ENCODE results near the gene C1QTNF3. TPM values are rescaled to one million over a fixed set of nuclear protein-coding genes. Genes with fewer than 3 reads are reported as not detected.

C1QTNF3 gene
- total RNA-seq, 1 donor from 2014 or later: 9.8 TPM

- peaks cover 10% of the 10 kb centered on the region for H3K36me3 Mint-ChIP-seq
- H3K27me3 Mint-ChIP-seq (ENCODE audit: low read depth): no peaks in the 10 kb centered on the region
- DNase-seq (ENCODE audit: low spot score in 2 of 2, unreplicated experiment in 2 of 2): no peak
- H3K9me3 Mint-ChIP-seq: no peaks in the 10 kb centered on the region
- H3K4me1 Mint-ChIP-seq: peaks cover 4% of the 10 kb centered on the region
- H3K4me3 Mint-ChIP-seq: no peak overlapping the region
- H3K27ac Mint-ChIP-seq: no peak overlapping the region
- TF ChIP-seq, protein P1, sequence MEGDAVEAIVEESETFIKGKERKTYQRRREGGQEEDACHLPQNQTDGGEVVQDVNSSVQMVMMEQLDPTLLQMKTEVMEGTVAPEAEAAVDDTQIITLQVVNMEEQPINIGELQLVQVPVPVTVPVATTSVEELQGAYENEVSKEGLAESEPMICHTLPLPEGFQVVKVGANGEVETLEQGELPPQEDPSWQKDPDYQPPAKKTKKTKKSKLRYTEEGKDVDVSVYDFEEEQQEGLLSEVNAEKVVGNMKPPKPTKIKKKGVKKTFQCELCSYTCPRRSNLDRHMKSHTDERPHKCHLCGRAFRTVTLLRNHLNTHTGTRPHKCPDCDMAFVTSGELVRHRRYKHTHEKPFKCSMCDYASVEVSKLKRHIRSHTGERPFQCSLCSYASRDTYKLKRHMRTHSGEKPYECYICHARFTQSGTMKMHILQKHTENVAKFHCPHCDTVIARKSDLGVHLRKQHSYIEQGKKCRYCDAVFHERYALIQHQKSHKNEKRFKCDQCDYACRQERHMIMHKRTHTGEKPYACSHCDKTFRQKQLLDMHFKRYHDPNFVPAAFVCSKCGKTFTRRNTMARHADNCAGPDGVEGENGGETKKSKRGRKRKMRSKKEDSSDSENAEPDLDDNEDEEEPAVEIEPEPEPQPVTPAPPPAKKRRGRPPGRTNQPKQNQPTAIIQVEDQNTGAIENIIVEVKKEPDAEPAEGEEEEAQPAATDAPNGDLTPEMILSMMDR (IDR thresholded peaks at IDR 0.05; ENCODE audit: unreplicated experiment): peak; percentile 35
Observed at GRCh38 chr5:33997331-33997983, 45.6 kb downstream of the C1QTNF3 start.

DNA sequence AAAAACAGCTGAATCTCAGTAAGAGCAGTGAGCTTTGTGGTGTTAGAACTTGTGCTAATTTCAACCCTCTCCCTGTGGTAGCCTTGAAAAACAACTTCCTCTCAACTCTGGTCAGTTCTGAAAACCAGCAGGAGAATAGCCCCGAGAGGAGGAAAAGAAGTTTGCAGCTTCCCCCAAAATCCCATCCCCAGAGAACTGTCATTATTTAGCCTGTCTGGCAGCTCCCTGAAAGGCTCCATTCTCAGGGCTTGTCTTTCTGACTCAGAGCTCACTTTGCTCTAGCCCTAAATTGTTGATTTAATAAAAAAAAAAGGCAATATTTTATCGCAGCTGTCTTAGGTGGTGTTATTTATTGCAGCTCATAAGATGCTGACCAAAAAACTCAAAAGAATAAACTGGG is 47.1 kb downstream of the C1QTNF3 start:
- no peaks in the 10 kb centered on the region for H3K4me1 Mint-ChIP-seq
- H3K9me3 Mint-ChIP-seq: no peaks in the 10 kb centered on the region
- no peak overlapping the region for H3K27ac Mint-ChIP-seq
- no peak overlapping the region for H3K4me3 Mint-ChIP-seq
- peaks cover 7% of the 10 kb centered on the region for H3K36me3 Mint-ChIP-seq
- DNase-seq (ENCODE audit: low spot score in 2 of 2, unreplicated experiment in 2 of 2): no peak
- H3K27me3 Mint-ChIP-seq (ENCODE audit: low read depth): no peaks in the 10 kb centered on the region
- TF ChIP-seq, protein P1 (IDR thresholded peaks at IDR 0.05; ENCODE audit: unreplicated experiment): no peak

DNA sequence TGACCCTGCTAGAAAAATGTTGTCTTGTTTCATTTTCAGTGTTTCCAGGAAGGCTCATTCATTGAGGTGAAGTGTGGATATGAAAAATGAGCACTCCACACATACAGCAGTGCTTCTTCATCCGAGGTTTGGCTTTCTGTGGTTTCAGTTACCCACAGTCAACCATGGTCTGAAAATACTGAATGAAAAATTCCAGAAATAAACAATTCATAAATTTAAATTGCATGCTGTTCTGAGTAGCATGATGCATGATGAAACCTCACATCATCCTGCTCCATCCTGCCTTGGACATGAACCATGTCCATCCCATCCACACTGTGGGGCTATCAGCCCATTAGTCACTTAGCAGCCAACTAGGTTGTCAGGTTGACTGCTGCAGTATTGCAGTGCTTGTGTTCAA is 48.2 kb downstream of the C1QTNF3 start:
- Mint-ChIP-seq H3K27ac (no peak overlapping the region), H3K9me3 (no peaks in the 10 kb centered on the region), H3K4me1 (no peaks in the 10 kb centered on the region), H3K36me3 (peaks cover 7% of the 10 kb centered on the region), H3K27me3 (ENCODE audit: low read depth) (no peaks in the 10 kb centered on the region), H3K4me3 (no peak overlapping the region)
- no peak for DNase-seq (ENCODE audit: low spot score in 2 of 2, unreplicated experiment in 2 of 2)
- TF ChIP-seq, protein P1 (IDR thresholded peaks at IDR 0.05; ENCODE audit: unreplicated experiment): no peak

GRCh38 chr5:33992864-33993263 is 50.1 kb downstream of the C1QTNF3 start:
- Mint-ChIP-seq H3K9me3 (no peaks in the 10 kb centered on the region), H3K4me3 (no peak overlapping the region), H3K4me1 (no peaks in the 10 kb centered on the region), H3K36me3 (peaks cover 19% of the 10 kb centered on the region), H3K27ac (no peak overlapping the region), H3K27me3 (ENCODE audit: low read depth) (no peaks in the 10 kb centered on the region)
- DNase-seq (ENCODE audit: low spot score in 2 of 2, unreplicated experiment in 2 of 2): no peak
- TF ChIP-seq, protein P1 (IDR thresholded peaks at IDR 0.05; ENCODE audit: unreplicated experiment): no peak

GRCh38 chr5:33985447-33985846 is 57.6 kb downstream of the C1QTNF3 start:
- Mint-ChIP-seq H3K27me3 (ENCODE audit: low read depth) (no peaks in the 10 kb centered on the region), H3K4me1 (no peaks in the 10 kb centered on the region), H3K36me3 (peaks cover 20% of the 10 kb centered on the region), H3K27ac (no peak overlapping the region), H3K4me3 (no peak overlapping the region), H3K9me3 (no peaks in the 10 kb centered on the region)
- TF ChIP-seq, protein P1 (IDR thresholded peaks at IDR 0.05; ENCODE audit: unreplicated experiment): no peak
- DNase-seq (ENCODE audit: low spot score in 2 of 2, unreplicated experiment in 2 of 2): no peak

Data from mesothelial cell of epicardium (in vitro differentiated cells).